Prostate gland (tissue), 2 donors: ENCODE results near the gene COL16A1.

ENCODE experiments used
- POLR2AphosphoS5 ChIP-seq: sonication (generic); formaldehyde crosslinking; IDR thresholded peaks from one replicate; pipeline ENCODE4 v1.6.1; 2017; ENCODE audit warnings: antibody characterized with exemption
- TF ChIP-seq, protein P1 (sequence below), 4 experiments: fragments of 200-600 bp in 2 of 4; fragments of 450-650 bp in 2 of 4; sonication (generic) in 2 of 4; IDR thresholded peaks; 1 replicate in 3 of 4; 2 replicates in 1 of 4; pipeline ENCODE4 v1.5.1; 2016 to 2019; ENCODE audit warnings: antibody characterized with exemption in 4 of 4, mild to moderate bottlenecking in 2 of 4, moderate library complexity in 2 of 4

DNA sequence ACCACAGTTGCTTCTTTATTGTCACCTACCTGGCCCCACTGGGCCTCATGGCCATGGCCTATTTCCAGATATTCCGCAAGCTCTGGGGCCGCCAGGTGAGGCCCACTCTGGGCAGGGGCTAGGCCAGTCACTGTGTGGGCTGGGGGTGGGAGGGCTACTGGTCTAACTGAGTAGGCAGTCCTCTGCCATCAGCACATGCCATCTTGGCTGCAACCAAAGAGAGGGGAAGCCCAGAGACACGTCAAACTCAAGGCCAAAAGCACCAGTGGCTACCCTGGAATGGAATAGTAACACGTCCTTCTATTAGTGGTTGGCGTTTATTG lies 82.4 kb downstream of the COL16A1 start:
- TF ChIP-seq, protein P1, sequence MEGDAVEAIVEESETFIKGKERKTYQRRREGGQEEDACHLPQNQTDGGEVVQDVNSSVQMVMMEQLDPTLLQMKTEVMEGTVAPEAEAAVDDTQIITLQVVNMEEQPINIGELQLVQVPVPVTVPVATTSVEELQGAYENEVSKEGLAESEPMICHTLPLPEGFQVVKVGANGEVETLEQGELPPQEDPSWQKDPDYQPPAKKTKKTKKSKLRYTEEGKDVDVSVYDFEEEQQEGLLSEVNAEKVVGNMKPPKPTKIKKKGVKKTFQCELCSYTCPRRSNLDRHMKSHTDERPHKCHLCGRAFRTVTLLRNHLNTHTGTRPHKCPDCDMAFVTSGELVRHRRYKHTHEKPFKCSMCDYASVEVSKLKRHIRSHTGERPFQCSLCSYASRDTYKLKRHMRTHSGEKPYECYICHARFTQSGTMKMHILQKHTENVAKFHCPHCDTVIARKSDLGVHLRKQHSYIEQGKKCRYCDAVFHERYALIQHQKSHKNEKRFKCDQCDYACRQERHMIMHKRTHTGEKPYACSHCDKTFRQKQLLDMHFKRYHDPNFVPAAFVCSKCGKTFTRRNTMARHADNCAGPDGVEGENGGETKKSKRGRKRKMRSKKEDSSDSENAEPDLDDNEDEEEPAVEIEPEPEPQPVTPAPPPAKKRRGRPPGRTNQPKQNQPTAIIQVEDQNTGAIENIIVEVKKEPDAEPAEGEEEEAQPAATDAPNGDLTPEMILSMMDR (IDR thresholded peaks at IDR 0.05), result no peak
- TF ChIP-seq POLR2AphosphoS5, result no peak
